UCSD-AML1 (cell line): ENCODE results near the gene LIN9.
"Not testable (repeated sequence)": the region's sequence is repeated elsewhere in the genome, so short reads cannot be mapped to it uniquely, and the experiment has no call there.

Source experiments
- DNase-seq: peaks from one replicate; lab custom pipeline; 2025; ENCODE audit not compliant: unreplicated experiment; lab: John Stamatoyannopoulos, UW

The LIN9 gene

GRCh38 chr1:226308723-226309397 lies at the start of gene LIN9:
LIN9 (minus strand) TSS chr1:226309164; CDS start chr1:226309139, 25 bp downstream.
- DNase-seq = peak; percentile 87

- DNase-seq = no peak
Measured at GRCh38 chr1:226357416-226357815, 48.5 kb upstream of the LIN9 start.

- no peak for DNase-seq
Measured at GRCh38 chr1:226355669-226356551, 46.9 kb upstream of the LIN9 start.

DNA sequence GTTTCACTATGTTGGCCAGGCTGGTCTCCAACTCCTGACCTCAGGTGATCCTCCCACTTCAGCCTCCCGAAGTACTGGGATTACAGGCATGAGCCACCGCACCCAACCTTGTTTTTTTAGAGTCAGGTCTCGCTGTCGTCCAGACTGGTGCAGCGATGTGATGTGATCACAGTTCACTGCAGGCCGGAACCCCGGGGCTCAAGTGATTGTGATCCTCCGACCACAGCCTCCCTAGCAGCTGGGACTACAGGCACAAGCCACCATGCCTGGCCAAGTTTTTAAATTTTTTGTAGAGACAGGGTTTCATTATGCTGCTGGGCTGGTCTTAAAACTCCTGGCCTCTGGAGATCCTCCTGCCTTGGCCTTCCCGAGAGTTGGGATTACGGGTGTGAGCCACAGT lies 46.1 kb upstream of the LIN9 start:
- no peak for DNase-seq

DNA sequence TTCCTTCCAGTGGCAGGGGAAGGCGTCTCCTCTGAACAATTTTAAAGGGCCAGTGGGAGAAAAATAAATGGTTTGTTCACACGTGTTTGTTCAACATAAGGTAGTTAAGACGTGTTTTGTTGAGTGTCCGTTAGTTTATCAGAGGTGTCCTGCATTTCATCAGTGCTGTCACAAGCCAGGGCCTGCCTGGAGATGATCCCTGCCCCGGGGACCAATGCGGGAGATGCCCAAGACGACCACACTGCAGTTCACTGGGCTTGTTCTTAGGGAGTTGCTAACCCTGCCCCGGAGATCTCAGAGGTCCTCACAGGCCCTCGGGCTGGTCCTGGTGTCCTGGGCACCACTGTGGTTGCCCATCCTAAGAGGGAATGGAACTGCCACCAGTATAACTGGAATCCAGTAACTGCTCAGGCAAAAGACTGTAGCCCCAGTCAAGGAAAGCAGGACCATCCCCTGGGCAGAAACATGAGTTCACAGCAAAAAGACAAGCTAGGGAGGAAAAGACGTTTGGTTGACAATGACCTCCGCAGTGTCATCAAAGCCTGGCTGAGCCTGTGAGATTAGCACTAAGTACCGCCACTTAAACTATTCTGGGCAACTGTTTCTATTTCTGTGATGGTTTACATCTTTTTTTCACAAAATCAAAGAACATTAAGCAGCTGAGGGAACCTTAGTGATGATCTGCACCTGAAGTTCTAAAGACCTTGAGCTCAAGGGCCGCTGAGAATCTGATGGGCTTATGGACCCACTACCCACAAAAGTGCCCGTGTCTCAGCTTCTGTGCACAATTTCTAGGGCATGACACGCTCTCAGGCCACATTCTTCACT lies 44.9 kb upstream of the LIN9 start:
- DNase-seq = no peak

DNA sequence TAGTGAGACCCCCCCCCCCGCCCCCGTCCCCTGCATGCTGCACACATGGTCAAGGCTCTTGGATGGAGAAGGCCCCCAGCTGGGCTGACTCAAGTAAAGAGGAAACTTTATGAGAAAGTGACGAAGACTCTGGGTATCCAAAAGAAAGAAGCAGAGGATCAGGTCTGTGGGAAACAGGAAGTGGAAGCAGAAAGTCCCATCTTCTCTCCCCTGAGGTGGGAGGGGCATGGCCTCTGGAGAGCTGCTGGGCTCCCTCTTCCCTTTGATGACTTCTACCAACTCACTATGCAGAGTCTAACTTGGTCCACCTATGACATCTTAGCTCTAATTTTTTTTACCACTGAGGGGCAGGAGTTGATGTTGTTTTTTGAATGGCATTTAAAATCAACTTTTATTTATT lies 42.7 kb upstream of the LIN9 start:
- no peak for DNase-seq

GRCh38 chr1:226350519-226350865 lies 41.5 kb upstream of the LIN9 start:
- DNase-seq = peak; percentile 51

GRCh38 chr1:226349801-226350518 lies 41.0 kb upstream of the LIN9 start:
- peak; percentile 52 for DNase-seq

GRCh38 chr1:226349081-226349480 lies 40.1 kb upstream of the LIN9 start:
- no peak for DNase-seq

- no peak for DNase-seq
Measured at GRCh38 chr1:226344441-226345259, 35.7 kb upstream of the LIN9 start.

DNA sequence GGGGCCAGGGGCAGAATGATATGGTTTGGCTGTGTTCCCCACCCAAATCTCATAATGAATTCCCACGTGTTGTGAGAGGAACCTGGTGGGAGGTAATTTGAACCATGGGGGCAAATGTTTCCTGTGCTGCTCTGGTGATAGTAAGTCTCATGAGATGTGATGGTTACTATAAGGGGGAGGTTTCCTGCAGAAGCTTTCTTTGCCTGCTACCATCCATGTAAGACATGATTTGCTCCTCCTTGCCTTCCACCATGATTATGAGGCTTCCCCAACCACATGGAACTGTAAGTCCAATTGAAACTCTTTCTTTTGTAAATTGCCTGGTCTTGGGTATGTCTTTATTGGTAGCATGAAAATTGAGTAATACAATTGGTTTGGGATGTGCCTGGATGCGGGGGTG lies 33.7 kb upstream of the LIN9 start:
- no peak for DNase-seq

- DNase-seq = not testable (repeated sequence)
Measured at GRCh38 chr1:226340111-226340510, 31.1 kb upstream of the LIN9 start.

DNA sequence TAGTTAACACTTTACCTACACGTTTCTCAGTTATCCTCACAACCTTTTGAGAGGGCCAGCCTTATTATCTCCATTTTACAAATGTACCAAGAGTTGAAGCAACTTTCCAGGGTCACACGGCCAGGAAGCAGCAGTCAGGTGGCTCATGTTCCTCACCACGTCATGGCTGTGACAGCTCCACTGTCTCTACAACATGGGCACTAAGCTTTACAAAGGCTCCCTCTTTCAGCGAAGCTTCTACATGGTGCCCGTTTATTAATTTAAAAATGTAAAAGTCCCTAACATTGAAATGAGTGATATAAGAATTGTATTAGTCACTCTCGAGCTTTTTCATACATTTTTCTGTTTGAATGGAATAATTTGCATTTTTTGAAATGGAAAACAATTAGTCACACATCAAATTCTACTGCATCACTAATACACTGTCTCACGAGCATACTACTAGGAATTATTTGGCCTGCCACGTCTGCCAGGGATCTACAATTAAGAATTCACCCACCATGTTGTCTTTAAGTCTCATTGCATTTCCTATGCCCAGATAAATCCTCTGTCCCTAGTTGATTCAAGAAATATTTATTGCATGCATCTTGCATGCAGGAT lies 28.4 kb upstream of the LIN9 start:
- no peak for DNase-seq

DNA sequence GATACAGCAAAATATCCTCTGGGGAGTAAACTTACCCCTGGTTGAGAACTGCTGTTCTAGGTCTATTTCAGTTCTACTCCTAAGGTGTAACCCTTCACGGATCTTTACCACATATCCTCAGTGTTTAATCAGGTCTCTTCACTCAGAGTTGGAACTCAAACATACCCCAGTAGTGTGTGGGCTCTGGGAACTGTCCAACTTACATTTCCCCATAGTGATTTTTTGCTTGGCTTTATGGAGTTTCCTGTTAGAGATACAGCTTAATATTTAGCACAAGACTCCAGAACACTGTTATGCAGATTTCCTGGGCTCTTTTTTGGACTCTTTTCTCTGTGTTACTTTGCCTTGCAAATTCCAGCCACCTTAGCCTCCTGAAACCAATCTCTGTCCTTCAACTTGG lies 26.7 kb upstream of the LIN9 start:
- no peak for DNase-seq

DNA sequence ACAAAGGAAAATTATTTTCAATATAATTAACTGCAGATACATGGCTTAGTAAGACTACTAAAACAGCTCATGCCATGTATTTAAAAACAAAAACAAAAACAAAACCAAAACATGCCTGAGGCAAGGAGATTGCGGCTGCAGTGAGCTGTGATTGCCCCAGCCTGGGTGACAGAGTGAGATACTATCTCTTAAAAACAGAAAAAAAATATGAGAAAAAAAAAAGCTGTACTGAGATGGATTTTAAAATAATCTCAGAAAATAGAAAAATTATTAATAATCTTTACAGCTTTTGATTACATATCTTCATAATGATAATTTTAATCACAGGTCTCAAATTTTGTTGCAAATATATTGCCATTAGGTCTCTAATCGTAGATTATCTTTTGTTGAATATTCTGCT lies 24.0 kb upstream of the LIN9 start:
- no peak for DNase-seq

- DNase-seq = no peak
Measured at GRCh38 chr1:226329237-226329636, 20.3 kb upstream of the LIN9 start.

GRCh38 chr1:226327761-226328162 lies 18.8 kb upstream of the LIN9 start:
- DNase-seq = no peak

- no peak for DNase-seq
Measured at GRCh38 chr1:226325178-226325577, 16.2 kb upstream of the LIN9 start.

- DNase-seq = no peak
Measured at GRCh38 chr1:226324479-226324878, 15.5 kb upstream of the LIN9 start.

DNA sequence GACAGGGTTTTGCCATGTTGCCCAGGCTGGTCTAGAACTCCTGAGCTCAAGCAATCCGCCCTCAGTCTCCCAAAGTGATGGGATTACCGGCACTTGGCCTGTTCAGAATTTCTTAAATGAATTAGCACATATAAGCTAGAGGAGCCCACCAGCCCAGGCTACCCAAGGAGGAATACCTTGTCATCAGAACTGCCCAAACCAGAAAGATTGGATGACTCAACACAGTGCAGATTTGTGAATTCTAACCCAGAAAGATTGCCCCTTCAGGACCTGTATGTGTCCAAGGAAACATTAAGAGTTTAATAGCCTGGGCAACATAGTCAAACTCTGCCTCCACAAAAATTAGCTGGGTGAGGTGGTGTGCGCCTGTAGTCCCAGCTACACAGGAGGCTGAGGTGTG lies 14.0 kb upstream of the LIN9 start:
- DNase-seq = no peak
